Activated CD4-positive, alpha-beta T cell treated with anti-CD3 and anti-CD28 coated beads for 36 hours (primary cell): ENCODE results near the gene DYNC2I2. TPM values are rescaled to one million over a fixed set of nuclear protein-coding genes. Genes with fewer than 3 reads are reported as not detected.

ENCODE experiments used
- ATAC-seq: fragments of 200-7000 bp; cut with Tn5 transposase; one replicate; pipeline ENCODE4 v1.10.0; 2021; ENCODE audit warnings: mild to moderate bottlenecking, moderate library complexity
- CTCF ChIA-PET: fragments of 350-600 bp; sonication (Branson Sonifier 250); formaldehyde crosslinking; loops from one replicate; lab custom pipeline; 2021; ENCODE audit warnings: antibody characterized with exemption; lab: Charles Lee
- POLR2A ChIA-PET: fragments of 350-600 bp; sonication (Branson Sonifier 250); formaldehyde crosslinking; loops from one replicate; lab custom pipeline; 2021; ENCODE audit warnings: antibody characterized with exemption, inconsistent platforms; lab: Charles Lee
- DNase-seq: peaks from one replicate; pipeline ENCODE4 v3.0.0-alpha.2; 2020
- H3K27ac Mint-ChIP-seq: one replicate; pipeline ENCODE4 v1.8.0; 2021; ENCODE audit warnings: mixed read lengths
- H3K27me3 Mint-ChIP-seq: one replicate; pipeline ENCODE4 v1.8.0; 2021; ENCODE audit warnings: mixed read lengths
- H3K36me3 Mint-ChIP-seq: one replicate; pipeline ENCODE4 v1.8.0; 2021; ENCODE audit warnings: low read depth, mixed read lengths
- H3K4me1 Mint-ChIP-seq: one replicate; pipeline ENCODE4 v1.8.0; 2021; ENCODE audit warnings: mixed read lengths
- H3K4me3 Mint-ChIP-seq: one replicate; pipeline ENCODE4 v1.8.0; 2021; ENCODE audit warnings: mild to moderate bottlenecking, moderate library complexity, mixed read lengths
- H3K9me3 Mint-ChIP-seq: one replicate; pipeline ENCODE4 v1.8.0; 2021; ENCODE audit warnings: low read depth, mixed read lengths
- intact Hi-C, 2 experiments: fragments of 100-400 bp; cut with DNase I in 1 of 2; cut with micrococcal nuclease in 1 of 2; formaldehyde crosslinking; loops; one replicate each; pipeline versions ENCODE4 v1.14.2 to v1.15.1; 2022 to 2024; cut with DNase I, micrococcal nuclease
- total RNA-seq, 2 experiments: library from RNA; stranded (reverse); gene quantifications; one replicate each; pipeline ENCODE4 v1.2.3, GENCODE V29; 2021

The DYNC2I2 gene
- total RNA-seq, 2 experiments from 2014 or later = 26.7 to 35.7 TPM

GRCh38 chr9:128611600-128612394 is 44.9 kb downstream of the DYNC2I2 start:
- DNase-seq (no peak), ATAC-seq (no peak)
- H3K4me3 Mint-ChIP-seq = no peak overlapping the region
- intact Hi-C loops = no loop called here
- H3K36me3 Mint-ChIP-seq = peaks cover 57% of the 10 kb centered on the region
- CTCF ChIA-PET = interaction anchor here (0.6 to 0.7 kb wide), 2 partner anchors 36 to 364 kb away, joined by 3 read pairs; no protein-coding TSS in a partner anchor
- POLR2A ChIA-PET = no interaction called here
- H3K27me3 Mint-ChIP-seq = no peaks in the 10 kb centered on the region
- no peaks in the 10 kb centered on the region for H3K4me1 Mint-ChIP-seq
- H3K27ac Mint-ChIP-seq = no peak overlapping the region
- no peaks in the 10 kb centered on the region for H3K9me3 Mint-ChIP-seq

GRCh38 chr9:128610897-128611296 is 45.8 kb downstream of the DYNC2I2 start:
- CTCF ChIA-PET = interaction anchor here (0.6 kb wide), 1 partner anchor 37 kb away, joined by 3 read pairs; no protein-coding TSS in a partner anchor
- POLR2A ChIA-PET = no interaction called here

GRCh38 chr9:128607642-128608350 is 48.9 kb downstream of the DYNC2I2 start:
- Mint-ChIP-seq H3K9me3 (no peaks in the 10 kb centered on the region), H3K4me3 (no peak overlapping the region), H3K27ac (no peak overlapping the region), H3K36me3 (peaks cover 51% of the 10 kb centered on the region), H3K27me3 (no peaks in the 10 kb centered on the region), H3K4me1 (no peaks in the 10 kb centered on the region)
- no peak for DNase-seq
- ChIA-PET CTCF (interaction anchor here (0.7 to 0.8 kb wide), 3 partner anchors 94 to 267 kb away, joined by 3 to 4 read pairs (median 3); partner anchors contain the start of gene PKN3), POLR2A (no interaction called here)
- intact Hi-C loops = no loop called here
- no peak for ATAC-seq

More at GRCh38 chr9:128610897-128611296, 45.8 kb downstream of the DYNC2I2 start:
- peaks cover 53% of the 10 kb centered on the region for H3K36me3 Mint-ChIP-seq
- H3K27ac Mint-ChIP-seq = no peak overlapping the region
- no peaks in the 10 kb centered on the region for H3K9me3 Mint-ChIP-seq
- H3K4me3 Mint-ChIP-seq = no peak overlapping the region
- intact Hi-C loops = no loop called here
- ATAC-seq (no peak), DNase-seq (no peak)
- H3K27me3 Mint-ChIP-seq = no peaks in the 10 kb centered on the region
- no peaks in the 10 kb centered on the region for H3K4me1 Mint-ChIP-seq

GRCh38 chr9:128603697-128604096 is 53.0 kb downstream of the DYNC2I2 start:
- Mint-ChIP-seq H3K4me3 (no peak overlapping the region), H3K27ac (peak overlapping the region; percentile 42), H3K36me3 (peaks cover 46% of the 10 kb centered on the region), H3K27me3 (no peaks in the 10 kb centered on the region), H3K9me3 (no peaks in the 10 kb centered on the region), H3K4me1 (peaks cover 9% of the 10 kb centered on the region)
- ATAC-seq = no peak
- ChIA-PET CTCF (interaction anchor here (0.5 kb wide), 1 partner anchor 45 kb away, joined by 3 read pairs; no protein-coding TSS in a partner anchor), POLR2A (interaction anchor here (0.9 kb wide), 1 partner anchor 99 kb away, joined by 5 read pairs; no protein-coding TSS in a partner anchor)
- intact Hi-C loops = no loop called here
- no peak for DNase-seq

GRCh38 chr9:128600099-128600498 is 56.5 kb downstream of the DYNC2I2 start:
- DNase-seq = no peak
- ChIA-PET POLR2A (interaction anchor here (0.6 kb wide), 1 partner anchor 509 kb away, joined by 7 read pairs; no protein-coding TSS in a partner anchor), CTCF (no interaction called here)
- no peaks in the 10 kb centered on the region for H3K9me3 Mint-ChIP-seq
- peak overlapping the region; percentile 59 for H3K27ac Mint-ChIP-seq
- H3K4me3 Mint-ChIP-seq = no peak overlapping the region
- peaks cover 9% of the 10 kb centered on the region for H3K4me1 Mint-ChIP-seq
- H3K36me3 Mint-ChIP-seq = peaks cover 46% of the 10 kb centered on the region
- H3K27me3 Mint-ChIP-seq = no peaks in the 10 kb centered on the region
- ATAC-seq = peak; percentile 72
- intact Hi-C loops = no loop called here

GRCh38 chr9:128595471-128595870 is 61.2 kb downstream of the DYNC2I2 start:
- no peaks in the 10 kb centered on the region for H3K9me3 Mint-ChIP-seq
- no peak overlapping the region for H3K27ac Mint-ChIP-seq
- peaks cover 54% of the 10 kb centered on the region for H3K36me3 Mint-ChIP-seq
- DNase-seq (no peak), ATAC-seq (no peak)
- peaks cover 9% of the 10 kb centered on the region for H3K4me1 Mint-ChIP-seq
- no peak overlapping the region for H3K4me3 Mint-ChIP-seq
- ChIA-PET CTCF (interaction anchor here (0.6 kb wide), 1 partner anchor 111 kb away, joined by 3 read pairs; no protein-coding TSS in a partner anchor), POLR2A (interaction anchor here (0.6 to 0.7 kb wide), 2 partner anchors 42 to 119 kb away, joined by 3 to 5 read pairs; no protein-coding TSS in a partner anchor)
- no peaks in the 10 kb centered on the region for H3K27me3 Mint-ChIP-seq
- intact Hi-C loops = loop anchor here in 1 of 2 experiments (10.0 kb wide), 1 partner anchor 301 kb away; no protein-coding TSS in a partner anchor

- H3K9me3 Mint-ChIP-seq = no peaks in the 10 kb centered on the region
- H3K36me3 Mint-ChIP-seq = peaks cover 52% of the 10 kb centered on the region
- intact Hi-C loops = loop anchor here in 1 of 2 experiments (10.0 kb wide), 1 partner anchor 299 kb away; no protein-coding TSS in a partner anchor
- H3K27ac Mint-ChIP-seq = peak overlapping the region; percentile 47
- ChIA-PET CTCF (interaction anchor here (1.0 kb wide), 1 partner anchor 49 kb away, joined by 3 read pairs; no protein-coding TSS in a partner anchor), POLR2A (no interaction called here)
- no peak overlapping the region for H3K4me3 Mint-ChIP-seq
- no peak for DNase-seq
- H3K27me3 Mint-ChIP-seq = no peaks in the 10 kb centered on the region
- ATAC-seq = no peak
- H3K4me1 Mint-ChIP-seq = peaks cover 2% of the 10 kb centered on the region
These were observed 62.8 kb downstream of the DYNC2I2 start for GRCh38 chr9:128593856-128594255.

- Mint-ChIP-seq H3K27ac (no peak overlapping the region), H3K4me1 (peaks cover 7% of the 10 kb centered on the region), H3K36me3 (peaks cover 51% of the 10 kb centered on the region), H3K4me3 (no peak overlapping the region), H3K9me3 (no peaks in the 10 kb centered on the region), H3K27me3 (no peaks in the 10 kb centered on the region)
- no peak for DNase-seq
- POLR2A ChIA-PET = no interaction called here
- CTCF ChIA-PET = no interaction called here
- intact Hi-C loops = loop anchor here in 1 of 2 experiments (10.0 kb wide), 1 partner anchor 298 kb away; no protein-coding TSS in a partner anchor
- ATAC-seq = no peak
These were observed 63.6 kb downstream of the DYNC2I2 start for GRCh38 chr9:128593039-128593438.

- no peaks in the 10 kb centered on the region for H3K27me3 Mint-ChIP-seq
- peak overlapping the region; percentile 75 for H3K27ac Mint-ChIP-seq
- no peak overlapping the region for H3K4me3 Mint-ChIP-seq
- intact Hi-C loops = loop anchor here in 1 of 2 experiments (5.0 kb wide), 1 partner anchor 36 kb away; the partner anchor contains the start of gene SPTAN1
- peaks cover 15% of the 10 kb centered on the region for H3K4me1 Mint-ChIP-seq
- ChIA-PET POLR2A (interaction anchor here (0.6 to 0.7 kb wide), 3 partner anchors 39 to 428 kb away, joined by 3 to 8 read pairs (median 4); no protein-coding TSS in a partner anchor), CTCF (no interaction called here)
- H3K36me3 Mint-ChIP-seq = peaks cover 68% of the 10 kb centered on the region
- H3K9me3 Mint-ChIP-seq = no peaks in the 10 kb centered on the region
- peak; percentile 13 for ATAC-seq
- DNase-seq = peak; percentile 19
These were observed 67.9 kb downstream of the DYNC2I2 start for GRCh38 chr9:128588581-128589233.

- H3K4me1 Mint-ChIP-seq = peaks cover 15% of the 10 kb centered on the region
- ChIA-PET CTCF (interaction anchor here (0.6 to 1.0 kb wide), 2 partner anchors 76 to 148 kb away, joined by 3 read pairs; no protein-coding TSS in a partner anchor), POLR2A (interaction anchor here (0.6 kb wide), 1 partner anchor 442 kb away, joined by 3 read pairs; no protein-coding TSS in a partner anchor)
- peak overlapping the region; percentile 85 for H3K27ac Mint-ChIP-seq
- intact Hi-C loops = loop anchor here (1.0 to 5.0 kb wide), 3 partner anchors 35 to 83 kb away; partner anchors contain the start of genes SPTAN1 (in 2 of the 2) and GLE1 (in 1 of the 2)
- H3K27me3 Mint-ChIP-seq = no peaks in the 10 kb centered on the region
- DNase-seq = peak; percentile 82
- peaks cover 68% of the 10 kb centered on the region for H3K36me3 Mint-ChIP-seq
- no peaks in the 10 kb centered on the region for H3K9me3 Mint-ChIP-seq
- ATAC-seq = peak; percentile 99
- H3K4me3 Mint-ChIP-seq = no peak overlapping the region
These were observed 69.2 kb downstream of the DYNC2I2 start for GRCh38 chr9:128587453-128587852.
